ENCODE measurements around the gene CTAGE1.
"Not testable (repeated sequence)": the region's sequence is repeated elsewhere in the genome, so short reads cannot be mapped to it uniquely, and the experiment has no call there.

Gene CTAGE1

GRCh38 chr18:22417496-22418188, at the start of gene CTAGE1:
CTAGE1 (minus strand) TSS chr18:22417915; CDS start chr18:22417811, 104 bp downstream.
- no peak for DNase-seq (ENCODE audit: extremely low read depth in 1 of 2, low read depth in 1 of 2)

GRCh38 chr18:22466608-22467395, 49.1 kb upstream of the CTAGE1 start:
- DNase-seq (ENCODE audit: extremely low read depth in 1 of 2, low read depth in 1 of 2), result no peak

- DNase-seq (ENCODE audit: extremely low read depth in 1 of 2, low read depth in 1 of 2), result no peak
Observed at GRCh38 chr18:22465859-22466457, 48.2 kb upstream of the CTAGE1 start.

GRCh38 chr18:22463076-22463475, 45.4 kb upstream of the CTAGE1 start:
- no peak for DNase-seq (ENCODE audit: extremely low read depth in 1 of 2, low read depth in 1 of 2)

GRCh38 chr18:22459491-22459890, 41.8 kb upstream of the CTAGE1 start:
- no peak for DNase-seq (ENCODE audit: extremely low read depth in 1 of 2, low read depth in 1 of 2)

- DNase-seq (ENCODE audit: extremely low read depth in 1 of 2, low read depth in 1 of 2), result no peak
Observed at GRCh38 chr18:22457524-22457923, 39.8 kb upstream of the CTAGE1 start.

GRCh38 chr18:22456547-22456946, 38.8 kb upstream of the CTAGE1 start:
- DNase-seq (ENCODE audit: extremely low read depth in 1 of 2, low read depth in 1 of 2), result no peak

GRCh38 chr18:22456116-22456480, 38.4 kb upstream of the CTAGE1 start:
- no peak for DNase-seq (ENCODE audit: extremely low read depth in 1 of 2, low read depth in 1 of 2)

- no peak for DNase-seq (ENCODE audit: extremely low read depth in 1 of 2, low read depth in 1 of 2)
Observed at GRCh38 chr18:22455425-22456115, 37.9 kb upstream of the CTAGE1 start.

GRCh38 chr18:22453315-22453714, 35.6 kb upstream of the CTAGE1 start:
- DNase-seq (ENCODE audit: extremely low read depth in 1 of 2, low read depth in 1 of 2), result no peak

GRCh38 chr18:22452226-22452668, 34.5 kb upstream of the CTAGE1 start:
- DNase-seq (ENCODE audit: extremely low read depth in 1 of 2, low read depth in 1 of 2), result no peak

- no peak for DNase-seq (ENCODE audit: extremely low read depth in 1 of 2, low read depth in 1 of 2)
Observed at GRCh38 chr18:22451796-22452195, 34.1 kb upstream of the CTAGE1 start.

- not testable (repeated sequence) for DNase-seq (ENCODE audit: extremely low read depth in 1 of 2, low read depth in 1 of 2)
Observed at GRCh38 chr18:22450766-22451165, 33.1 kb upstream of the CTAGE1 start.

GRCh38 chr18:22450318-22450717, 32.6 kb upstream of the CTAGE1 start:
- not testable (repeated sequence) for DNase-seq (ENCODE audit: extremely low read depth in 1 of 2, low read depth in 1 of 2)

- not testable (repeated sequence) for DNase-seq (ENCODE audit: extremely low read depth in 1 of 2, low read depth in 1 of 2)
Observed at GRCh38 chr18:22449753-22450152, 32.0 kb upstream of the CTAGE1 start.

- no peak for DNase-seq (ENCODE audit: extremely low read depth in 1 of 2, low read depth in 1 of 2)
Observed at GRCh38 chr18:22448238-22448637, 30.5 kb upstream of the CTAGE1 start.

GRCh38 chr18:22447792-22448191, 30.1 kb upstream of the CTAGE1 start:
- no peak for DNase-seq (ENCODE audit: extremely low read depth in 1 of 2, low read depth in 1 of 2)

- no peak for DNase-seq (ENCODE audit: extremely low read depth in 1 of 2, low read depth in 1 of 2)
Observed at GRCh38 chr18:22446911-22447310, 29.2 kb upstream of the CTAGE1 start.

- DNase-seq (ENCODE audit: extremely low read depth in 1 of 2, low read depth in 1 of 2), result no peak
Observed at GRCh38 chr18:22446325-22446724, 28.6 kb upstream of the CTAGE1 start.

GRCh38 chr18:22441638-22442037, 23.9 kb upstream of the CTAGE1 start:
- DNase-seq (ENCODE audit: extremely low read depth in 1 of 2, low read depth in 1 of 2), result no peak

GRCh38 chr18:22439447-22439846, 21.7 kb upstream of the CTAGE1 start:
- no peak for DNase-seq (ENCODE audit: extremely low read depth in 1 of 2, low read depth in 1 of 2)
